Activated CD4-positive, alpha-beta T cell treated with anti-CD3 and anti-CD28 coated beads, Interleukin-2, Interleukin-4, amounts not matched to agents 100 ng/mL and 50 ng/mL, durations not matched to agents 16 hours and 8 hours (primary cell): ENCODE data around the gene LAIR1.
"Not testable (repeated sequence)": the region's sequence is repeated elsewhere in the genome, so short reads cannot be mapped to it uniquely, and the experiment has no call there.

ENCODE experiments used
- DNase-seq: peaks from one replicate; pipeline ENCODE4 v3.0.0-alpha.2; 2020; ENCODE audit warnings: low spot score

The LAIR1 gene

DNA sequence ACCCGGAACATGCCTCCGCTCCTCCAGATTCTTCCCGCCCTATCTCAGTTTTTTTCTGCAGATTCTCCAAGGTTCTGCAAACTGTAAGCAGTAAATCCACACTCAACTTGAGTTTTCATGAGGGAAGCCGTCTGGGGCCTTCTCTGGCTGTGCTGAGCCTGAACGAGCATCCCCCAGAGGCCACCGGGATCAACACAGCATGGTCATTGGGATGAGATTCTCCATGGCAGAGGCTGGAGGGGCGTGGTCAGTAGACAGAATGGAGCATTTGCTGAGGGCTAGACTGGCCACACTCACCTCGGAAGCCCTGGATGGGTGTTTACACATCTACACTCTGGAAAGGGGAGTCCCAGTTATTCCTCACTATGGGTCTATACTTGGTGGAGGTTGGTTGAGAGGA, 23.4 kb downstream of the LAIR1 start:
- DNase-seq, result no peak

DNA sequence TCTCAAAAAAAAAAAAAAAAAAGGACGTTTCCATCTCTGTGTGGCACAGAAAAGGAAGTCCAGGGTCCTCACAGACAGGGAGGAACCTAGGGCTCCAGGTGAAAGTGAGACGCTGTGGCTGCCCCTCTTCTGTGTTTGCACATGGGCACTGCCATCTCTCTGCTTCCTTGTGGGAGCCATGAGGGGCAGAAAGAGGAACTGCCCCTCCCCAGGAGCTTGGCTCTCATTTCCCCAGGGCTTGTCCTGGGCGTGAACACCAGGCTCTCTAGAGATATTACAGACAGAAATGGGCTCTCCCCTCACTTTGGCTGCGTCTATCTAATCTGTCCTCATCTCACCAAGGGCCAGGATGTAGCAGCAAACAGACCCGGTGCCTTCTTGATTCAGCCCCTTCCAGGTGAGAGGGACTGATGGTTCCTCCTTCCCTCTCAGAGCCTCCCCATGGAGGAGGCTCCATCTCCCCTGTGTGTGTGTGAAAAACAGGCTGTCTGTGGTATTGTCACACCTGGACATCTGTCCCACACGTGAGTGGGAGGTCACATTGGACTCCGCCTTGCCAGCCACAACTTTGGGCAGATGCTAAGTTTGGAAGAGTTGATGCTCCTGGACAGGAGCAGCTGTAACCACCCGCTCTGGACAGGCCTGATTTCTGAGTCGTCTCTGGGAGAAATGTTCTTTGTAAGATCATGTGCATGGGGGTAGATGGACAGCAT, 24.9 kb downstream of the LAIR1 start:
- DNase-seq, result no peak

DNA sequence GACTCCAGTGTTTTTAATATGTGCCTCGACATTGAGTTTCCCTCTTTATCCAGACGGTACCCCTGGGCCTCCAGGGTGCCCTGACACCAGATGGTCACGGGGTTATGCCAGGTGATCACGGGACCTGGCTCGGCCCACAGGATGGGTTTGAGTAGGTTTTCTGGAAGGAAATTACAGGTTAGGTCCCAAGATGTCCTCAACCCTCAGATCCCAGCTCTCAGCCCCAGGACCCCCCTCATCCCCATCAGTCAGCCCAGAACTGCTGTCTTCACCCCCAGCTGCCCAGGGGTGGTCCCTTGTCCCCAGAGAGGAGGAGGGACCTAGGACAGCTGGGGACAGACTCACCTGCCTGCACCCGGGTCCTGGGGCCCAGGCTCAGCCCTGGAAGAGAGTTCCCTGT, 26.2 kb downstream of the LAIR1 start:
- no peak for DNase-seq

DNA sequence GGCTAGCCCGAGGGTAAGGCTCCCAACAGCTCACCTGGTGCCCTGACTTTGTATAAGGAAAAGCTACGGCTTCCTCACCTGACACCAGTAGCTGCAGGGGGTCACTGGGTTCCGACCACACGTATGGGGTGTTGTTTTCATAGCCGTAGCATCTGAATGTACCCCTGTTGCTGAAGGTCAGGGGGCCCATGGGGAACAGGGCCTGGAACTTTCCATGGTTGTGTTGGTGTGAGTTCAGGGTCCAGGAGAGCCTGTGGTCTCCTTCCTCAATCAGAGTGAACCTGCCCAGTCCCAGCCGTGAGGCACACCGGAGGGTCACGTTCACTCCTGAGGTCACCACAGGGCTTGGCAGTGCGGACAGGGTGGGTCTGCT, 26.9 kb downstream of the LAIR1 start:
- no peak for DNase-seq

DNA sequence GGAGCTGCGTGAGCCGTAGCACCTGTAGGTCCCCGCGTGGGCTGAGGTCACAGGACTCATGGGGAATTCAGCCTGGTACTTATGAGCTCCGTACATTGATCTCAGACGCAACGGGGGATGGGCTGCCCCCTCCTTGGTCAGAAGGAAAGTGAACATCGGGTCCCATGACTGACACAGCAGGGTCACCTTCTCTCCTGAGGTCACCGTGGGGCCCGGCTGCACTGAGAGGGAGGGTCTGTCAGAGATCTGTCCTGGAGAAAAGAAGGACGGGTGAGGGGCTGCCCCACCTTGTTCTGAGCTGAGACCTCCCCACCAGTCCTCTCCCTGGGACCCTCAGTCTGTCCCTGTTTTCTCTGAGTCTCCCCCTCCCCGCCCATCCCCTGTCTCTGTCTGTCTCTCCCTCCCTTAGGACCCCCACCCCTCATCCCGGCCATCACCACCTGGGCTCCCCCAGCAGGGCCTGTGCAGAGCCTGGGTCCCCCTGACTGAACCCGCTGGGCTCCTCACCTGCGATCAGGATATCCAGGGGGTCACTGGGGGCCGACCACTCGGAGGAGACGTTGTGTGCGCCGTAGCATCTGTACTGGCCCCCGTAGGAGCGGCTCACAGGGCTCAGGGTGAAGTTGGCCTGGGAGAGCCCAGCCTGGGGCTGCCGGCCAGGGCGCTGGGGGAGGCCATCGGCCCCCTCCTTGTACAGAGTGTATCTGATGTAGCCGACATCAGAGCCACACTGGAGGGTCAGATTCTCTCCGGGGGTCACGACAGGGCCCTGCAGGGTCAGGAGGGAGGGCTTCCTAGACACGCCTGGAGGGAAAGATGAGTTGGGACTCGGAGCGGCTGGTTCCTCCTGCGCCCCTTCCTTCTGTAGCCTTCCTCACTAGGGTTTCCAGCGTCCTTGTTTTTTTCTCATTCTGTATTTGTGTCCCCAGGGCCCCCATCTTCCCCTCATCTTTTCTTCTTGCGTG, 27.6 kb downstream of the LAIR1 start:
- no peak for DNase-seq

DNA sequence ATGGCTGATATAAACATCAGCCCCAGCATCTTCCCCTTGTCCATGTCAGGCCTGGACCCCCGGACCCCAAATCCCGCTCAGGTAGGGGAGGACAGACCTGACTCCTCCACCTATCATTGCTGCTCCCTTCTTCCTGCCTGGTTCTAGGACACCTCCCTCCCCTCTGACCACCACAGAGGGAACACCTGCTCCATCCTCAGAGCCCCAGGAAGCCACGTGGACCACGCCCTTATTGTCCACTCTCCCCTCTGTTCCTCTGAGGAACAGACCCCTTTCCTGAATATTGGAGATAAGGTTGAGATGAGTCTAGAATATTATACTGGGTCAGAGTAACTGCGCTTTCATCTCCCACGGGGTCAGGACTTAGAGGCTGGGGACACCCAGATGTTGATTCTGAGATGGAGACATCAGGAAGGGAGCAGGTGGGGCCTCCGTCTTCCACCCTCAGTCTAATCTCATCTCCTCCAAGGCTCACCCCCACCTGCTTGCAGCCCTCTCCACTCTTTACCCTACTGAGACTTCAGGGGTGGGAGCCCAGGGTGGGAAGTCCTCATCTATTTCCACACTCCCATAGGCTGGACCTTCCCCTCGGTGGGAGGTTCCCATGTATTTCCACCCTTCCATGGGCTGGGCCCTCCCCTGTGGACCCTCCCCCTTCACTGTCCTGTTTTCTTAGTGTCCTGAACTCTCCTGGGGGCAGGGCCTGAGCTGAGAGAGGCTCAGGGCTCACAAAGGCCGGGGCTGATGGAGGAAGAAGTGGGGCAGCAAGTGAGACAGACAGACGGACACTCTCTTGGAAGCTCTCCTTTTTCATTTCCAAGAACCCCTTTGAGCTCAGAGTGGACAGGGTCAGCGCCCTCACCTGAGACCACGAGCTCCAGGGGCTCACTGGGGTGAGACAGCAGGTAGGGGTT, 28.5 kb downstream of the LAIR1 start:
- DNase-seq, result no peak

DNA sequence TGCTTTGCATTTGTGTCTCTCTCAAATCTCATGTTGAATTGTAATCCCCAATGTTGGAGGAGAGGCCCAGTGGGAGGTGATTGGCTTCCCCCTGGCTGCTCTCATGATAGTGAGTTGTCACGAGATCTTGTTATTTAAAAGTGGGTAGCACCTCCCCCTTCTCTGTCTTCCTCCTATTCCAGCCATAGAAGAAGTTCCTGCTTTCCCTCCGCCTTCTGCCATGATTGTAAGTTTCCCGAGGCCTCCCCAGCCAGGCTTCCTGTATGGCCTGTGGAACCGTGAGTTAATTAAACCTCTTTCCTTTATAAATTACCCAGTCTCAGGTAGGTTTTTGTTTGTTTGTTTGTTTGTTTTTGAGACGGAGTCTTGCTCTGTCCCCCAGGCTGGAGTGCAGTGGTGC, 29.6 kb downstream of the LAIR1 start:
- no peak for DNase-seq

DNA sequence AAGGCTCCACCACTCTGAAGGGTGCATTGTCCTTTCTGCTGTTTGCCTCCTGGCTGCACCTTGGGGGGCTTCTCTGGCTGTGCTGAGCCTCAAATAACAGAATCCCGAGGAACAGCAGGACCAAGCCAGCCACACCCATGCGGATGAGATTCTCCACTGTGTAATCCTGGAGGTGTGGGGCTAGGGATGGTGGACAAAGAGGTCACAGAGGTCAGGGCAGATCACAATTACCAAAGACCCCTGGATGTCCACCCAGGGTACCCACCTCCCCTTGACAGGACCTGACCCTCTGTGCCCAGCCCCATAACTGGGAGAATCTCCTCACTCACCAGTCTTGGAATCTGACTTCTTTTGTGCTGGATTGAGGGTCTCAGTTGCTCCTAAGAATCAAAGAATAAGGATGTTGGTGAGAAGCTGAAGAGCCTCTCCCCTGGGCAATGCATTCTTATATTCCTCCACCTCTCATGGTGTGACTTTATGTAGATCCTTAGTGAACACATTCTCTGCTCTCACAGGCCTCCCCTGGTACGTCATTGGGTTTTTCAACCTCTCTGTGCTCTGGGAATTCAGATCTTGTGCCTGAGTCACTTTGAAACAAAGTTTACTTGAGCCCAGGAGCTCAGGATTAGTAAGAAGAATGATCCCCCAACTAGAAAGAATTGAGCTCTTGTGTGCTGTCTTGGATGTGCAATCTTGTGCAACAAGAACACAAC, 31.0 kb downstream of the LAIR1 start:
- DNase-seq, result no peak

DNA sequence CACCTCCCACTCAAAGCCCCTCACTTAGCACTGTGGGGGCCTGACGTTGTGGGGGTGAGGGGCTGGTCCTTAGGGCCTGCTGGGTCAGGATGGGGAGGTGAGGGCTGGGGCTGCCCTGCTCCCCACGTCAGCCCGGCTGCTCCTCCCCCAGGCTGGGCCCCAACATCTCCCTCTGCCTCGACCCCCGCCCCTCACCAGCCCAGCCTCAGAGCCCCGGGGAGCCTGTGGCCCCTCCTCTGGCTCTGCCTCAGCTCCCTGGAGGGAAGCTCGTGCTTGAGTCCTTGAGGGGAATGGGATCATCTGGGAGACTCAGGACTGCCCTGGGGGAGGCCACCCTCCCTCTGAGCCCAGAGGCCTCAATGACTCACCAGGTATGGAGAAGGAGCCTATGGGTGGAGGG, 32.6 kb downstream of the LAIR1 start:
- DNase-seq, result no peak

DNA sequence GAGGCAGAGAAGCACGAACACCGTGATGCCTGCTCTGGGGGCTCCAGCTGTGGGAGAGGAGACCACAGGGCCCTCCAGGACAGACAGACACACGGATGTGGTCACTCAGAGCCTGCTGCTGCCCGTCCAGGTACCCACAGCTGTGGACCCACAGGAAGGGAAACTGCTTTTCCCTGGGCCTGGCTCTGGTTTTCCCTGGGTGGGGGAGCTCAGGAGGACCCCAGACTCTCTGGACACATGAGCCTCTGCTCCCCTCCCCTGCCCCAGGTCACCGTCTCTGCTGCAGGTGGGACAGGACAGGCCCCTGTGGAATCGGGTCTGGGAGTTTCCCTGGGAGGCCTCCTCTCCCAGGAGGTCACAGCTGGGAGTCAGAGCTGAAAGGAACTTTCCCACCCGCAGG, 33.1 kb downstream of the LAIR1 start:
- DNase-seq, result no peak

DNA sequence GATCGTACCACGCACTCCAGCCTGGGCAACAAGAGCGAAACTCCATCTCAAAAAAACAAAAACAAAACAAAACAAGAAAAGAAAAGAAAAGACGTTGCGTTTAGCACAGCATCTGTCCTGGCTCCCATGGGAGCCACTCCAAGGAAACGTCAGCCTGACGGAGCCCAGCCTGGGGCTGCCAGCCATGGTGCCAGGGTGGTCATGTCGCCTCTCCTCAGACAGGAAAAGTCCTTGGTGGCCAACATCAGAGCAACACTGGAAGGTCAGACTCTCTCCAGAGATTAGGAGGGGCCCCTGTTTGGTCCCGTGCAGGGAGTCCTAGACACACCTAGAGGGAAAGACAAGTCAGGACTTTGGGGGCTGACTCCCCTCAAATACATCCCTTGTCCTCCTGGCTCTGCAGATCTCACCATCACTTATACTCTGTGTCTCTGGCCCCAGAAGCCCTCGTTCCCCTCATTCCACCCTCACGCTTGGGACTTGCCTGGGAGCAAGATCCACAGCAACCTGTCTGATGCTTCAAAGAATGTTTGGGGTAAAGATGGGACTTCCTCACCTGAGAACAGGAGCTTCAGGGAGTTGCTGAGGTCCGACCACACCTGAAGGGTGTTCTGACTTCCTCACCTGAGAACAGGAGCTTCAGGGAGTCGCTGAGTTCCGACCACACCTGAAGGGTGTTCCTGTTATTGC, 35.1 kb downstream of the LAIR1 start:
- DNase-seq, result no peak

DNA sequence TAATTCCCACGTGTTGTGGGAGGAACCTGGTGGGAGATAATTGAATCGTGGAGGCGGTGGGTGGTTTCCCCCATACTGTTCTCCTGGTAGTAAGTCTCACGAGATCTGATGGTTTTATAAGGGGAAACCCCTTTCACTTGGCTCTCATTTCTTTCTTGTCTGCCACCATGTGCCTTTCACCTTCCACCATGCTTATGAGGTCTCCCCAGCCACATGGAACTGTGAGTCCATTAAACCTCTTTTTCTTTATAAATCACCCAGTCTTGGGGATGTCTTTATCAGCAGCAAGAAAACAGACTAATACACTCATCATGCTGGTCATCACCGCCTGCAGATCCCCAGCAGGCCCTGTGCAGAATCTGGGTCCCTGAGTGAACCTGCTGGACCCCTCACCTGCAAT, 36.0 kb downstream of the LAIR1 start:
- DNase-seq, result not testable (repeated sequence)

DNA sequence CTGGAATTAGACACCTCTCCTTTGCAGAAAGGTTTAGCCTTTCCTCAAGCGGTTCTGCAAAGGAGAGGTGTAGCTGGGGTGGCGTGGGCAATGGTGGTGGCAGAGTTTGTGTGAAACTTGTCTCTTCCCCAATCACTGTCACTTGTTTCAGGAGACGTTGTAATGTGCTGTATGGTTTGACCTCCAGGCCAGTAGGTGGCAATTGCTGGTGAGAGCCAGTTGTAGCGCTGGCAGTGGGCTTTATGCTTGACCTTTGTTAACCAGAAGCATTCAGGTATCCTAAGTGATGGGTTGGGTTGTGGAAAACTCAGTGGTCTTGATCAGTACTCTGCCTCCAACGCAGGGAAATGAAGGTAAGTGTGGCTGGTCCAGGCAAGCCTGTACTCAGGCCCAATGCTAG, 39.1 kb downstream of the LAIR1 start:
- no peak for DNase-seq

DNA sequence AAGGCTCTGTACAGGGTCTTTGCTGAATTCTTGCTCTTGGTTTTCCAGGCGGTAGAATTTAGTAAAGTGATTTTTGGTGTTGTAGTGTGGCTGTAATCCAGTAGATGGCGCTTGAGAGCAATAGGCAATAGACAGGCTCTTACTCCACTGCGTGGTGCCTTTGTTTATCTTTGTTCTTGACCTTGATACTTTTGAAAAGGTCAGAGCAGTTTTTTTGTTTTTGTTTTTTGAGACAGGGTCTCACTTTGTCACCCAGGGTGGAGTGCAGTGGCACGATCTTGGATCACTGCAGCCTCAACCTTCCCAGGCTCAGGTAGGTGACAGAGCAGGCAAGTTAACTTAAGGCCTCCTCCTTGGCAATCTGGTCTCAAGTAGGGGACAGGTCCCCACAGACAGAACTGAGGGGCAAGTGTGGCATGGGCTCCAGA, 39.5 kb downstream of the LAIR1 start:
- peak; percentile 50 for DNase-seq

DNA sequence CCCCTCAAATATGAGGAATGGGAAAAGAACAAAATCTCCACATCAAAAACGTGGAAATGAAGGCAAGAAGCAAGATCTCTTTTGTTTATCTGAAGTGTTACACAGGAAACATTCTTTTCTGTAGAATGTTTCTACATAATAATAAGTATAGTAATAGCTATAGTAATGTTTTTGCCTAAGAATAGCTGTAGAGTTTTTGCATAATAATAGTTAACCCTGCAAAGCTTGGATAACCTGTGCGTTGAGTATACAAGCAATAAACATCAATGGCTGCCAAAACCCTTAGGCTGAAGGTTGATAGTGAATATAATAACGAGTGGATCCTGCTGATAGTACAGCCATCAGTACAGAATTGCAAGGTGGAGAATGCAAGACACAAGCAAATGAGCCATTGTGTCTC, 40.7 kb downstream of the LAIR1 start:
- no peak for DNase-seq

DNA sequence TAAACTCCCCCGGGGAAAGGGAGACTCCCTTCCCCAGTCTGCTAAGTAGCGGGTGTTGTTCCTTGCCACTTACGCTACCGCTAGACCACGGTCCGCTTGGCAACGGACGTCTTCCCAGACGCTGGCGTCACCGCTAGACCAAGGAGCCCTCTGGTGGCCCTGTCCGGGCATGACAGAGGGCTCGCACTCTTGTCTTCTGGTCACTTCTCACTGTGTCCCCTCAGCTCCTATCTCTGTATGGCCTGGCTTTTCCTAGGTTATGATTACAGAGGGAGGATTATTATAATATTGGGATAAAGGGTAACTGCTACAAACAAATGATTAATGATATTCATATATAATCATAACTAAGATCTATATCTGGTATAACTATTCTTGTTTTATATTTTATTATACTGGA, 41.8 kb downstream of the LAIR1 start:
- DNase-seq, result not testable (repeated sequence)

DNA sequence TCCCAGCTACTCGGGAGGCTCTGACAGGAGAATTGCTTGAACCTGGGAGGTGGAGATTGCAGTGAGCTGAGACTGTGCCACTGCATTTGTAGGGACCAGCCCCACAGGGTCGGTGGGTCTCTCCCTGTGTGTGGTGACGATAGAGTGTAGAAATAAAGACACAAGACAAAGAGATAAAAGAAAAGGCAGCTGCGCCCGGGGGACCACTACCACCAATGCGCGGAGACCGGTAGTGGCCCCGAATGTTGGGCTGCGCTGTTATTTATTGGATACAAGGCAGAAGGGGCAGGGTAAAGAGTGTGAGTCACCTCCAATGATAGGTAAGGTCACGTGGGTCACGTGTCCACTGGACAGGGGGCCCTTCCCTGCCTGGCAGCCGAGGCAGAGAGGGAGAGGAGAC, 42.4 kb downstream of the LAIR1 start:
- not testable (repeated sequence) for DNase-seq

DNA sequence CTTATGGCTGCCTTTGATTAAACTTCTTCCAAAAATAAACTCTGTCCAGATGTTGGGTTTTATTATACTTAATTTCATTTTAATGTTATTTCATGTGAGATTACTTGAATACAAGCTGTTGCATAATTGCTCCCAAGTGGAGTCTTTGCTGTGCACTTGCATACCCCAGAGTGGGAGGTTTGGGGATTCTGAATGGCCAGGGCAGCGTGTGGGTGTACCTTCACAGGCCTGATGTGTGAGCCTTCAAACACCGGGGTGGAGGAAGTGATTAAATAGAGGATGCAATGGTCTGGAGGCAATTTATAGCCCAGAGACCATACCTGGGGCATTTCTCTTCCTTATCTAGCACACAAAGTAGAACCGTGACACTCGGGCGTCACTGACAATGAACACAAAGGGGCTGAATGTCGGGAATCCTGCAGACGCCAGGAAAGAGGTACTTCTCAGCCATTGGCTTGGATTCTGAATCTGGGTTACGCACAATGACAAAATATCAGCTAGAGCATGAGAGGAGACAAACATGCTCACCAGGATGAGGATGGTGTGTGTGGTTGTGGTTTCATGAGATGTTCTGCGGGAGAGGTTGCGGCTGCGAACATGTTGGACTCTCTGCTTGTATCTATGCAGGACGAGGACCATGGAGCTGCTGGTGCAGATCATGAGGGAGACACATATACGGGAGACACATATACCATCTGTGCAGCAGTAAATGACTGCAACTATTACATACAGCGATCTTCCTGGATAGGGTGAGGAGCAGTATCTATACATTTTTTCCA, 44.6 kb downstream of the LAIR1 start:
- no peak for DNase-seq

DNA sequence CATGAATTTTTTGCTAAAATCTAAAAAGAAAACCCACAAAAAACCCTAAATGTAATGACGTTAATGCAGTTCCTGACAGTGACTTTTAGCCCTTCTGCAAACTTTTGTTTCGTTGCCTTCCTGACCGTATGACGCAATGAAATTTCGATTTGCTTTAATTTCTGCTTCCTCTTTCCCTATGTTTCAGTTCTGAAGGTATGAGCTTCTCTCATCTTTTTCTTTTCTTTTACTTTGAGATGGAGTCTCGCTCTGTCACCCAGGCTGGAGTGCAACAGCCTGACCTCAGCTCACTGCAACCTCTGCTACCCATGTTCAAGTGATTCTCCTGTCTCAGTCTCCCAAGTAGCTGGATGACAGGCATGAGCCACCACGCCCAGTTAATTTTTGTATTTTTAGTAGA, 45.7 kb downstream of the LAIR1 start:
- DNase-seq, result no peak

DNA sequence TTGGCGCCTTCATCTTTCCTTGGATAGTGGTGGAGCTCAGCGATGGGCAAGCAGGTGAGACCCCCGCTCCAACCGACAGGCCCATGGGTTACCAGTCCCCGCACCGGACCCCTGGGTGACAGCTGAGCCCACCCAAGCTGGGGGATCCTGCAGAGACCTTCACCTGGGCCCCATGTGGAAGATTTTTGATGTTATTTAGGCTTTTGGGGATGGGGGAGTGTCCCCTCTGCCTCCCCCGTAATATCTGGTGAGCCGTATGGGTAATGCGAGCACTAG, 46.8 kb downstream of the LAIR1 start:
- DNase-seq, result no peak
